HCT116 (cell line): ENCODE measurements around the gene WDR82.

ENCODE experiments used
- POLR2AphosphoS5 ChIP-seq: IDR thresholded peaks from 2 replicates; pipeline ENCODE4 v1.6.1; 2011; ENCODE audit warnings: mild to moderate bottlenecking, low read depth, low read length, moderate library complexity
- RAD21 ChIP-seq: IDR thresholded peaks from 2 replicates; pipeline ENCODE4 v1.6.1; 2012; ENCODE audit warnings: low read depth, mild to moderate bottlenecking
- ZNF274 ChIP-seq: fragments of 200-500 bp; sonication (Bioruptor generic); IDR thresholded peaks from 2 replicates; pipeline ENCODE4 v1.6.1; 2014; ENCODE audit warnings: mild to moderate bottlenecking, low read depth, low read length, inconsistent platforms
- TF ChIP-seq, protein P1 (sequence below), 3 experiments: fragments of 200-600 bp in 1 of 3; sonication (generic) in 1 of 3; IDR thresholded peaks in 2 of 3; conservative IDR thresholded peaks in 1 of 3; 2 replicates each; pipeline ENCODE4 v1.5.1; 2012 to 2017; ENCODE audit warnings: low read depth in 2 of 3, low read length in 2 of 3, antibody characterized with exemption in 1 of 3, borderline replicate concordance in 1 of 3, control low read depth in 1 of 3, mild to moderate bottlenecking in 1 of 3, mixed read lengths in 1 of 3, mixed run types in 1 of 3, moderate library complexity in 1 of 3; ENCODE audit not compliant: insufficient read depth in 1 of 3

DNA sequence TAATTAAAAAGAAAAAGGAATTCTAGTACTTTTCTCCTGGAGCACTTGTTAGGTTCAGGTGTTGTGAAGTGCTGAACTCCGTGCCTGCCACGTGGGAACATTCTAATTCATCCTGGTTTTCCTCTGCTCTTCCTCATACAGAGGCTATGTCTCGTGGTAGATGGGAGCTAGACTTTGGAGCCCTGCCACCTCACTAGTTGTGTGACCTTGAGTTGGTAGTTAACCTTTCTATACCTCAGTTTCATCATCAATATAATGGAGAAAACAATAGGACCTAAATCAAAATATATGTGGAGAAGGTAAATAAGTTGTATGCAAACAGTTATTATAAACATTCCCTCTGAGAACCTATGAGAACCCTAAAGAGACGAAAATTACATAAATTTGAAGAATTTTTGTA is 69.9 kb downstream of the WDR82 start:
- TF ChIP-seq ZNF274 (no peak), RAD21 (no peak), POLR2AphosphoS5 (no peak)
- TF ChIP-seq, protein P1, sequence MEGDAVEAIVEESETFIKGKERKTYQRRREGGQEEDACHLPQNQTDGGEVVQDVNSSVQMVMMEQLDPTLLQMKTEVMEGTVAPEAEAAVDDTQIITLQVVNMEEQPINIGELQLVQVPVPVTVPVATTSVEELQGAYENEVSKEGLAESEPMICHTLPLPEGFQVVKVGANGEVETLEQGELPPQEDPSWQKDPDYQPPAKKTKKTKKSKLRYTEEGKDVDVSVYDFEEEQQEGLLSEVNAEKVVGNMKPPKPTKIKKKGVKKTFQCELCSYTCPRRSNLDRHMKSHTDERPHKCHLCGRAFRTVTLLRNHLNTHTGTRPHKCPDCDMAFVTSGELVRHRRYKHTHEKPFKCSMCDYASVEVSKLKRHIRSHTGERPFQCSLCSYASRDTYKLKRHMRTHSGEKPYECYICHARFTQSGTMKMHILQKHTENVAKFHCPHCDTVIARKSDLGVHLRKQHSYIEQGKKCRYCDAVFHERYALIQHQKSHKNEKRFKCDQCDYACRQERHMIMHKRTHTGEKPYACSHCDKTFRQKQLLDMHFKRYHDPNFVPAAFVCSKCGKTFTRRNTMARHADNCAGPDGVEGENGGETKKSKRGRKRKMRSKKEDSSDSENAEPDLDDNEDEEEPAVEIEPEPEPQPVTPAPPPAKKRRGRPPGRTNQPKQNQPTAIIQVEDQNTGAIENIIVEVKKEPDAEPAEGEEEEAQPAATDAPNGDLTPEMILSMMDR (IDR thresholded peaks at IDR 0.05 in 2 of 3, conservative IDR thresholded peaks at IDR 0.05 in 1 of 3; ENCODE audit: borderline replicate concordance in 1 of 3, insufficient read depth in 1 of 3, low read depth in 2 of 3, low read length in 2 of 3) = no peak
